ENCODE results near the gene DICER1. TPM values are rescaled to one million over a fixed set of nuclear protein-coding genes. Genes with fewer than 3 reads are reported as not detected.
A peak's percentile ranks its signal among the peaks of the same experiment; 100 is the strongest.
"Not testable (repeated sequence)": the region's sequence is repeated elsewhere in the genome, so short reads cannot be mapped to it uniquely, and the experiment has no call there.

DICER1 gene
- total RNA-seq, 2 donors from 2014 or later = 47.7 to 85.0 TPM

- H3K9me3 ChIP-seq = no peaks in the 10 kb centered on the region
- DNase-seq = no peak
- H3K36me3 ChIP-seq (replicated peaks in 1 of 2; ENCODE audit: insufficient read depth in 1 of 2, low read depth in 2 of 2) = no peaks in the 10 kb centered on the region
- 70 to 82% methylated on average over 1 of the region's 1 CpG for WGBS, 2 donors
- intact Hi-C loops (cut with DNase I) = no loop called here
- no peak for TF ChIP-seq CTCF (IDR thresholded peaks at IDR 0.05)
- no peak for TF ChIP-seq POLR2A (IDR thresholded peaks at IDR 0.05)
- H3K27ac ChIP-seq = peak overlapping the region; percentile 23 to 79 (median 56)
- no peaks in the 10 kb centered on the region for H3K27me3 ChIP-seq
- no peak overlapping the region for H3K4me3 ChIP-seq
- peak; percentile 22 for ATAC-seq
- H3K4me1 ChIP-seq = peaks cover 34% of the 10 kb centered on the region
Measured at GRCh38 chr14:95183082-95183481, 25.8 kb upstream of the DICER1 start.

GRCh38 chr14:95182379-95182778, 25.1 kb upstream of the DICER1 start:
- peak overlapping the region in 3 of 4 donors; percentile 23 to 79 (median 70) for H3K27ac ChIP-seq
- no peaks in the 10 kb centered on the region for H3K9me3 ChIP-seq
- H3K27me3 ChIP-seq = no peaks in the 10 kb centered on the region
- TF ChIP-seq POLR2A (IDR thresholded peaks at IDR 0.05) (no peak), CTCF (IDR thresholded peaks at IDR 0.05) (no peak)
- H3K4me1 ChIP-seq = peaks cover 34% of the 10 kb centered on the region
- DNase-seq = no peak
- ATAC-seq = no peak
- WGBS, 2 donors = 88 to 90% methylated on average over 8 of the region's 8 CpGs
- no peaks in the 10 kb centered on the region for H3K36me3 ChIP-seq (replicated peaks in 1 of 2; ENCODE audit: insufficient read depth in 1 of 2, low read depth in 2 of 2)
- intact Hi-C loops (cut with DNase I) = no loop called here
- no peak overlapping the region for H3K4me3 ChIP-seq

- WGBS, 2 donors = 83 to 88% methylated on average over 8 of the region's 8 CpGs
- intact Hi-C loops (cut with DNase I) = no loop called here
- no peak for ATAC-seq
- TF ChIP-seq CTCF (IDR thresholded peaks at IDR 0.05) = no peak
- no peak for TF ChIP-seq POLR2A (IDR thresholded peaks at IDR 0.05)
- no peak overlapping the region for H3K4me3 ChIP-seq
- H3K36me3 ChIP-seq (replicated peaks in 1 of 2; ENCODE audit: insufficient read depth in 1 of 2, low read depth in 2 of 2) = no peaks in the 10 kb centered on the region
- no peak for DNase-seq
- H3K9me3 ChIP-seq = no peaks in the 10 kb centered on the region
- H3K27ac ChIP-seq = no peak overlapping the region
- H3K4me1 ChIP-seq = peaks cover 34% of the 10 kb centered on the region
- no peaks in the 10 kb centered on the region for H3K27me3 ChIP-seq
Measured at GRCh38 chr14:95180966-95181741, 23.8 kb upstream of the DICER1 start.

GRCh38 chr14:95175670-95176069, 18.3 kb upstream of the DICER1 start:
- H3K9me3 ChIP-seq; intact Hi-C loops (cut with DNase I); H3K27me3 ChIP-seq; H3K4me1 ChIP-seq; H3K36me3 ChIP-seq (replicated peaks in 1 of 2; ENCODE audit: insufficient read depth in 1 of 2, low read depth in 2 of 2); H3K4me3 ChIP-seq; DNase-seq; H3K27ac ChIP-seq; ATAC-seq: not testable (repeated sequence)
- 79 to 93% methylated on average over 3 of the region's 3 CpGs for WGBS, 2 donors

GRCh38 chr14:95174184-95174792, 17.0 kb upstream of the DICER1 start:
- no peaks in the 10 kb centered on the region for H3K27me3 ChIP-seq
- no peaks in the 10 kb centered on the region for H3K4me1 ChIP-seq
- no peak overlapping the region for H3K4me3 ChIP-seq
- intact Hi-C loops (cut with DNase I) = no loop called here
- DNase-seq = no peak
- H3K9me3 ChIP-seq = no peaks in the 10 kb centered on the region
- peak overlapping the region in 1 of 4 donors; percentile 7 for H3K27ac ChIP-seq
- TF ChIP-seq POLR2A (IDR thresholded peaks at IDR 0.05) (no peak), CTCF (IDR thresholded peaks at IDR 0.05) (peak in 4 of 7 experiments; percentile 34 to 41 (median 36))
- H3K36me3 ChIP-seq (replicated peaks in 1 of 2; ENCODE audit: insufficient read depth in 1 of 2, low read depth in 2 of 2) = no peaks in the 10 kb centered on the region
- WGBS, 2 donors = 24 to 34% methylated on average over 2 of the region's 2 CpGs
- ATAC-seq = peak; percentile 52
